Endothelial cell (in vitro differentiated cells): ENCODE data around the gene RUFY4. TPM values are rescaled to one million over a fixed set of nuclear protein-coding genes. Genes with fewer than 3 reads are reported as not detected.
A peak's percentile ranks its signal among the peaks of the same experiment; 100 is the strongest.

ENCODE experiments used
- DNase-seq: peaks from one replicate; pipeline ENCODE4 v3.0.0; 2021; ENCODE audit warnings: low spot score
- H3K27ac Mint-ChIP-seq: one replicate; pipeline ENCODE4 v1.8.0; 2021; ENCODE audit warnings: mixed read lengths, inconsistent platforms; ENCODE audit not compliant: unreplicated experiment
- H3K27me3 Mint-ChIP-seq: one replicate; pipeline ENCODE4 v1.8.0; 2021; ENCODE audit warnings: mild to moderate bottlenecking, moderate library complexity, mixed read lengths, inconsistent platforms; ENCODE audit not compliant: unreplicated experiment
- H3K36me3 Mint-ChIP-seq: one replicate; pipeline ENCODE4 v1.8.0; 2021; ENCODE audit warnings: mild to moderate bottlenecking, low read depth, mixed read lengths, inconsistent platforms; ENCODE audit not compliant: unreplicated experiment
- H3K4me1 Mint-ChIP-seq: one replicate; pipeline ENCODE4 v1.8.0; 2021; ENCODE audit warnings: mild to moderate bottlenecking, mixed read lengths, inconsistent platforms; ENCODE audit not compliant: unreplicated experiment
- H3K4me3 Mint-ChIP-seq: one replicate; pipeline ENCODE4 v1.8.0; 2021; ENCODE audit warnings: mild to moderate bottlenecking, mixed read lengths, inconsistent platforms; ENCODE audit not compliant: unreplicated experiment
- H3K9me3 Mint-ChIP-seq: one replicate; pipeline ENCODE4 v1.8.0; 2021; ENCODE audit warnings: mixed read lengths, inconsistent platforms; ENCODE audit not compliant: unreplicated experiment
- CTCF ChIP-seq: fragments of 200-600 bp; sonication (generic); IDR thresholded peaks from one replicate; pipeline ENCODE4 v1.5.0; 2021; ENCODE audit warnings: antibody characterized with exemption; ENCODE audit not compliant: unreplicated experiment
- total RNA-seq: library from RNA; stranded (reverse); fragmentation: NEBNext Ultra II Directional; extraction: Animal tissue kit (Norgen Biotek cat#: 25700); gene quantifications from one replicate; pipeline ENCODE4 v1.2.1, GENCODE V29; 2021; ENCODE audit not compliant: unreplicated experiment

The RUFY4 gene
- total RNA-seq, 1 donor from 2014 or later = not detected

DNA sequence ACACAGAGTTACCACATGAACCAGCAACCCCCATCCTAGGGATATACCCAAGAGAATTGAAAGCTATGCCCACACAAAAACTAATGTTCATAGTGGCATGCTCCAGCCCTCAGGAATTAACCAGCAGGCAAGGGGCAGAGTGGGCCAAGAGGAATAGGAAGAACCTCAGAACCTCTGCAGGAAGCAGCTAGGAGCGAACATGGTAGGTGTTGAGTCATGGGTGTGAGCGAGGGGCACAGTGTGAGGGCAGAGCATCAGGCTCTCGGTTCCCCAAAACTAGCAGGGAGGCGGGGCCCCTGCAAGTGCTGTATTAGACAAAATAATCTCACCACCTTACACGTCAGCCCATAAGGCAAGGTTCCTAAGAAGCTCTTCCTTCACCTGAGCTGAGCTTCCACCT lies 5.6 kb upstream of the RUFY4 start:
- Mint-ChIP-seq H3K9me3 (no peaks in the 10 kb centered on the region), H3K4me1 (peaks cover 2% of the 10 kb centered on the region), H3K4me3 (no peak overlapping the region), H3K36me3 (no peaks in the 10 kb centered on the region), H3K27ac (no peak overlapping the region), H3K27me3 (peaks cover 8% of the 10 kb centered on the region)
- no peak for DNase-seq
- TF ChIP-seq CTCF = no peak

DNA sequence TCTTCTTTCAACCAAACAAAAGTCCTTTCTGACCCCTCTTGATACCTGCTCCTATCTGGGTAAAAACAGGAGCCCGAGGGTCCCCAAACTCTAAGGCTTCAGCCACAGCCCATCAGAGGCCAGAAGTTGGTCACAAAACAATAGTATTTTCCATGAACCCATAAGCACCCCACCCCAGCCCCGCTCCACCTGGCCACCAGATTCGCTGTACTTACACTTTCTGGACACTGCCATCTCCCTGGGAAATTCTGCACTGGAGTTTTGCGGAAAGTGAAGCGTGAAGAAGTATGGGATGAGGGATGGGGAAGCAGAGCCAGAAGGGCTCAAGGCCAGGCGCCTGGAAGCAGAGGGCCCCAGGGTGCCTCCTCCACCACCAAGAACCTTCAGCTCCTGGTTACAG lies 5.2 kb upstream of the RUFY4 start:
- Mint-ChIP-seq H3K9me3 (no peaks in the 10 kb centered on the region), H3K4me1 (no peaks in the 10 kb centered on the region), H3K27ac (no peak overlapping the region), H3K36me3 (no peaks in the 10 kb centered on the region), H3K4me3 (no peak overlapping the region), H3K27me3 (peaks cover 8% of the 10 kb centered on the region)
- TF ChIP-seq CTCF = no peak
- DNase-seq = no peak

- H3K4me3 Mint-ChIP-seq = no peak overlapping the region
- H3K27ac Mint-ChIP-seq = peak overlapping the region; percentile 36
- peaks cover 6% of the 10 kb centered on the region for H3K27me3 Mint-ChIP-seq
- no peak for TF ChIP-seq CTCF
- H3K4me1 Mint-ChIP-seq = no peaks in the 10 kb centered on the region
- no peaks in the 10 kb centered on the region for H3K36me3 Mint-ChIP-seq
- no peaks in the 10 kb centered on the region for H3K9me3 Mint-ChIP-seq
- no peak for DNase-seq
Observed at GRCh38 chr2:218065239-218066006, 3.6 kb upstream of the RUFY4 start.

DNA sequence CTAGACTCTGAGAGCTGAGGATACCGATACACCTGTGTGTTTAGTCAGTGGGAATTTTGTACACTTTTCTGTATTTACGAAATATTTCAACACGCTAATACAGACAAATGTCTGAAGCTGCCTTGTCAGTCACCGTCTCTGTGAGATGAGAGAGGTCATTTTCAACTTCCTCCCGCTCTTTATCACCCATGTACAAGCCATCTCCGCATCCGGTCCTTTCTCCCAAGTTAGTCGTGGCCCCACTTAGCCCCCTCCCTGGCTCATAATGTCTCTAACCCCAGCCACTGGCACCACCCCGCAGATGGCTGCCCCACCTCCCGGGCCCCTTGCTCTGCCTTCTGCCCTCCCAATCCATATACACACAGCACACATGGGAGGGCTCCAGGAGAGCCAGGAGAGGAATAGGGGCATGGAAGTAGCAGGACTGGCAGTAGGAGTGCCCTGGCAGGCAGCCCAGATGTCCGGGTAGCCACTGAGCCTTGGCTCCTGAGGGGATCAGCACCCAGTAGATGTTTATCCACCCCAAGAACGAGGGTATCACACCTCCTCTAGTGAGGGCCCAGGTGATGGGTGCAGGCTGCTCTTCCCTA lies 2.0 kb upstream of the RUFY4 start:
- Mint-ChIP-seq H3K4me3 (no peak overlapping the region), H3K4me1 (peaks cover 2% of the 10 kb centered on the region), H3K27ac (no peak overlapping the region), H3K36me3 (peaks cover 4% of the 10 kb centered on the region), H3K27me3 (peaks cover 6% of the 10 kb centered on the region), H3K9me3 (no peaks in the 10 kb centered on the region)
- no peak for TF ChIP-seq CTCF
- DNase-seq = no peak

- Mint-ChIP-seq H3K9me3 (no peaks in the 10 kb centered on the region), H3K4me1 (peaks cover 2% of the 10 kb centered on the region), H3K36me3 (peaks cover 4% of the 10 kb centered on the region), H3K4me3 (no peak overlapping the region), H3K27me3 (peaks cover 6% of the 10 kb centered on the region), H3K27ac (no peak overlapping the region)
- TF ChIP-seq CTCF = no peak
- no peak for DNase-seq
Observed at GRCh38 chr2:218067523-218067922, 1.5 kb upstream of the RUFY4 start.
